HG03025 (cell line): ENCODE measurements around the gene CHAT.

Source experiments
- ATAC-seq: cut with Tn5 transposase; IDR thresholded peaks from one replicate; pipeline ENCODE4 v1.9.1; 2021; ENCODE audit warnings: mild to moderate bottlenecking, moderate library complexity; ENCODE audit not compliant: unreplicated experiment, low FRiP score

CHAT gene

DNA sequence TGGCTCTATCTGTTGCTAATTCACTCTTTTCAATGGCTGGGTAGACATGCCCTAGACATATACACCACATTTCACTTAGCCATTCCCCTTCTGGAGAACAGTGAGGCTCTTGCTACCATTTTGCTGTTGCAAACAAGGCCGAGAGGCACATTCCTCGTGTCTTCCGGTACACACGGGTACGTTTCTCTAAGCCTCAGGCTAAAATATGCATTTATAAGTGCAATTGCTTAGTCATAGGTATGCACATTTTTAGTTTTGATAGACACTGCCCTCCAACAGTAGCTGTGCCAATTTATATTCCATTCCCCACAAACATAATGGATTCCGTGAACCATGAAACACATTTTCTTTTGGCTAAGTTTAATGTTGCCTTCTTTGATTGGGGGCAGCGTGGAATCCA is 13.2 kb downstream of the CHAT start:
- ATAC-seq = no peak

DNA sequence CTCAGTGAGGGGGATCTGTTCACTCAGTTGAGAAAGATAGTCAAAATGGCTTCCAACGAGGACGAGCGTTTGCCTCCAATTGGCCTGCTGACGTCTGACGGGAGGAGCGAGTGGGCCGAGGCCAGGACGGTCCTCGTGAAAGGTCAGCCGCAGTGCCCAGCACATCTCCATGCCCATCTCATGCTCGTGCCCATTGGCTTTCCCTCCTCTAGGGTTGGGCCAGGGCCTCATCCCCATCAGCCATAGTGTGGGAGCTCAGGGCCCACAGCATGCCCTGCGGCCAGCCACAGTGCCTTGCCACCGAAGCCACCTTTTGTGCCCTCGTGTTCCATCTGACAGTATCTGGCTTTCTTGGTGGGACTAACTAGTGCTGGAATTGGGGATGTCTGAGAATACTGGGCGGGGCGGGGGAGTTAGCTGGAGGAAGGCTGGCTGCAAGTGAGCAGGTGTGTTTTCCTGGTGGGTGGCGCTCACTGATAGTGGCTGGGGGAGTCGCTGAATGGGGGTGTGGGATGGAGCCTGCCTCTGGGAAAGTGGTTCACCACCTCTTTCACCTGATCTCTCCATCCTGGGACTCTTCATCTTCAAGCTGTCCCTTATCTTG is 13.9 kb downstream of the CHAT start:
- no peak for ATAC-seq

DNA sequence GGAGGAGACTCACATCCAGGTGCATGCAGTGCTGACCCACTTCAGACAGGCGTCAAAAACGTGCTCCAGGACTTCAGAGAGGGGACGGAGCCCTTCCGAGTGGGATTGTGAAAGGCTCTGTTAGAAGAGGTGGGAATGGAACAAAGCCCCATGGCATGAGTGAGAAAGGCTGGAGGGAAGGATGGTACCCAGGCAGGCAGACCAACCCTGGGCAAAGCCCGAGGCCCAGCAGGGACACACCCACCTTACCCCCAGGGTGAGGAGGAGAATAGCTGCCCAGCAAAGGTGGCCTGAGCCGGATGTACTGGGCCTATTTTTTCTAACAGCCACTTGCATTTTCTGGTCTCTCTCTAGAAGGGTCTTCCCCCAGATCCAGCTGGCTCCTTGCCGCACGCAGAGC is 14.8 kb downstream of the CHAT start:
- ATAC-seq = no peak

DNA sequence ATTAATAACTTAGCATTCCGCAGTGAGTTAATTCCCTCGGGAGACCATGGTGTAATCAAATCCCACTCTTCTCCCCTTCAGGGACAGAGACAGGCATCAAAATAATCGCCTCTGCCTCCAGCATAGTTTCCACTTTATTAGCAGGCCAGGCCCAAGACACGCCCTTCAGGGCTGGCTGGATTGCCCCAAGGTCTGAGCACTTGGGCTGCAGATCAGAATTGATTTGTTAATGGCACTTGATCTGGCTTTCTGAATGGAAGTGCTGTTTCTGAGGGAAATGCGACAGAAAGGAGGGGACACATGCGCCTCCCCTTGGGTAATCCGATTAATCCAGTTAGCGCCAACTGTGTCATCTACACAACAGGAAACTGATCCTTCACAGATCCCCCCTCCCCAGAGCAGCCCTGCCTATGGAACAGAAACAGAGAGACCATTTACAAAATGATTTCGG is 15.6 kb downstream of the CHAT start:
- ATAC-seq = no peak

DNA sequence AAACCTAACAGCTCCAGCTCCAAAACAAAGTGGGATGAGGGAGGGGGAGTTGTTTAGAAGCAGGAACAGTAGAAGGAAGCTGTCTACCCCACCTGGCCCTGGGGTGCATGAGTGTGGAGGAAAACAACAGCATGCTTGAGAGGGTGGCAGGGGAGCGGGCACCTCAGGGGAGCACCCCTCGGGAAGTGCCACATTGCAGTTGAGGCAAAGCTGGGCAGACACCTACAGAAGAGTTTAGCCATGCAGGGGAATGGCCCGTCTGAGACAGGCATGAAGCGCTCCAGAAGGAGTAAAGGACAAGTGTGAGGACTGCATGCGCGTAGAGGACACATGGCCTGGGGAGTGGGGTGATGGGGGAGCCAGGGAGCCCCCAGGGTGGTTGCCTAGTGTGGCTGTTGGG is 18.1 kb downstream of the CHAT start:
- no peak for ATAC-seq

DNA sequence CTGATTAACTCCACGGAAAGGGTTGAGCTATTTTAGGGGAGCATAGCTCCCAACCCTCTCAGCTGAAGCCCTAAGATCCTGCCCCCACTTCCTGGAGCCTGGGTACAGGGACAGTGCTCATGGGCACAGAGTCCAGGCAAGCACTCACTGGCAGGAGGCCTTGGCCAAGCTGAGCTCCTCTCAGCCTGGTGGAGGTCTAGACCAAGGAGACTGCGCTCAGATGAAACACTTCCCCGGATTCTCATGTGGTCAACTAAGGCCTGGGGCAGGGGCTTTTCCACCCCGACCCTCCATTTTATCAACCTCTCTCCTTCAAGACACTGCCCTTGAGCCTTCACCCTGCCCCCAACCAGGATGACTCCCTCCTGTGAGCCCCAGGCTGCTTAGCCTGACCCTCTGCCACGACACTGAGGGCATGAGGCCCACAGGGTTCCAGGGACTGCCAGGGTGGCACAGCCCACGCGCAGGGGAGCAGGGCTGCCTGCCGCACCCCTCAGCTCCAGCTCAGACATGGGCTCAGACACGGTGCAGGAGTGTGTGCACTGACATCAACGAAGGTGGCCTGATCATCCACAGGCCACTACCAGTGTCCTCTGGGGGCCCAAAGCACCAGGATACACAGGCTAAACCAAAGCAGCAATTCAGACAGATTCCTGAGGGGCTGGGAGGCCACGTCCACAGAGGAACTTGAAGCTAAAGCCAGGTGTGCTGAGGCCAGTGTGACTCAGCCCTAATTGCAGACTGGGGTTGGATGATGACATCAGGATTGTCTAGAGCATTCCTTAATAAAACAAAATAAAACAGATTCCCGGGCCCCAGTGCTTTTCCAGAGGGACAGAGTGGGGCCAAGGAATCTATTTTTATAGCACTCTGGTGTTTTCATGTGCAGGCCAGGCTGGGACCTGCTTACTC is 18.8 kb downstream of the CHAT start:
- ATAC-seq = no peak

DNA sequence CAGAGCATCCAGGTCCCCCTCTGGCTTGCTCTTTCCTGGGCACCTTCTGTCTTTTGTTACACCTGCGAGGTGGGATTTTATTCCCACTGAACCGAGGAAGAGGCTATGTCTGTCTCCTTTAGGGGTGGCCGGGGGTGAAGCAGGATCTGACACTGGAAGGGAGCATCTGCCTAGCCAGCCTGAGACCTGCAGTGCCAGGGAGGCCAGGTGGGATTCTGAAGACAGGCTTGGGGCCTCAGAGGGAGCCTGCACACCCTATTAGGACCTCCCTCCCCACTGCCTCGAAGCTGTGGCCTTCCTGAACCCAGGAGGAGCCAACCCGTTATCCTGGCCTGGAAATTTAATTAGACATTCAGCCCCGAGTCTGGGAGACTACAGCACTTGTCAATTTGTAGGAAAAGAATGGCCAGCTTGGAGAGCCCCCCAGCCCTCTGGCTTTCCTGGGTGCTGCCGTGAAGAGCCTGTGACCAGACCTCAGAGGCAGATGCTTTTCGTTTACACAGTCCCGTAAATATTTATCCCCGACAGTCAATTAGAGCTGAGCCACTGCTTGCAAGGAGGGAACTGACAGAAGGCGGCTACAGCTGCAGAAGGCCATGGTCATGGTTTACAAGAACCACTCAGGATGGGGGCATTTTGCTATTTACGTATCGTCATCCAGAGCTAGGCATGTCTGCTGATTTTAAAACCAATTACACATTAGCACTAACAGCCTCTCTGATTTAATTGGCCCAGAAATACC is 19.7 kb downstream of the CHAT start:
- ATAC-seq = no peak

DNA sequence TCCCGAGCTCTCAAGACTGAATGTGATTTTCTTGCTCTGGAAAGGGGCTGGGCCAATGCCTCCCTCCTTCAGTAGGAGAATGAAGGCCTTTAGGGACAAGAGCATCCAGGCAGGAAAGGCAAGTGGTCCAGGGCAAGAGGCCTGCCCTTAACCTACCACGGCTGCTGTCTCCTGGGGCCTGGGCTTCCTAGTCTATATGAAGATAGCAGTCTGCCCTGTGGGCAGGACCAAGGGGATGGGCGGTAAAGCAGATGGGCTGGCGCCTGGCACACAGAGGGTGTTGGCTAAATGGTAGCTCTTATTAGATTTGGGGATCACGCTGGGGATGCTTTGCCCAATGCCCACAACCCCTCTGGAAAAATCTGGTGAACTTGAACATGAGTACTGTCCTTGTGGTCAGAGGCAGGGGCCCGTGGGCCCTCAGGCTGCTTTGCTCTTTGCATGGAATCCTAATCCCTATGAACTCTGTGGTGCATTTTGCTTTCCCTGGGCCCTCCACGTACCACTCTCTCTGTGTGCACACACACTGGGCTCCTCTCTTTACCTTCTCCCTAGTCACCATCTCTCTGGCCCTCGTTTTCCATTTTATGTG is 20.3 kb downstream of the CHAT start:
- no peak for ATAC-seq

DNA sequence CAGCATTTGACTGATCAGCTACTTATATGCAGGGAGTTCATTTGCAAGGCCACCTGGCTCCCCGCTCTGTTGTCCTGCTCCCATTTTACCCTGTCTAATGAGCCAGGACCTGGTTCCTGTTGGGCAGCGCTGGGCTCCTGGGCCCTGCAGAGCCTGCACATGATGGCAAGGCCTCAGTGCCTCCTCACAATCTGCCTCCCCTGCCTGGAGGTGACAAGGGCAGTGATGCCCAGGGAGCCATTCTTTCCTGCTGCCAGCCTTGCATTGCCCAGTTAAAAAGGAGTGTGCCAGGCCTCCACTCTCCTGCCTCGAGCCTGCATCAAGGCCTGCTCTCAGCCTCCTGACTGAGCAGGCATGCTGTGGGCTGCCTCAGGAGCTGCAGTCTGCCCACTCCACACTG is 28.5 kb downstream of the CHAT start:
- ATAC-seq = no peak

DNA sequence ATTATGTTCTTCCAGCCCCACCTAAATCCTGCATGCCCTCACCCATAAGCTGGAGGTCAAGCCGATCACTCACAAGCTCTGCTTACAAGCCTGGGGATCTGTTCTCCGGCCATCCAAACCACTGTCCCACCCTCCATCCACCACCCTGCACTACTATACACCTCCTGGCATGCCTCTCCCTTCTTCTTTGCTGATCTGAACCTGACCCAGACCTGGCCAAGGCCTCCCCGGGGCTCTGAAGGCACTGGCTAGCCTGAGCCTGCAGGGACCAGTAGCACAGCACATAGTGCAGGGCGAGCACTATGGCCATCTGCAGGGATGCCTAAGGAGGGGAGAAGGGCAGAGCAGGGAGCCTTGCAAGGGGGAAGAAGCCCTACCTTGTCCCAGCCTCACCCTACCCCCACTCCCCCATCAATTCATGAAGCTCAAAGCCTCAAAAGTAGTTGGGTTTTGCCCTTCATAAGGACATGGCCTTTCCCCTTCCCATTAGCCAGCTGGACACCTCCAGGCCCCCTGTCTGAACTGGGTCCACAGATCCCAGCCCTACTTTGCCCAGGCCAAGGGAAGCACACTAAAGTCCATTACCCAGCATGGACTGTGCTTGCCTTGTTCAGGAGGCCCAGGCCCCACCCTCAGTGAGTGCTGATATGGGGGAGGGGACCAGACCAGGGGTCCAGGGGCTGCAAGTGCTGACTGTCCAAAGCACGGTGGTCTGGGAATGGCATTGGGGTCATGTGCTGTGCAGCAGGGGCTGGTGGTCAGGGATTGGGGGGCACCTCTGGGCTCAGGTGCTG is 29.6 kb downstream of the CHAT start:
- ATAC-seq = no peak

DNA sequence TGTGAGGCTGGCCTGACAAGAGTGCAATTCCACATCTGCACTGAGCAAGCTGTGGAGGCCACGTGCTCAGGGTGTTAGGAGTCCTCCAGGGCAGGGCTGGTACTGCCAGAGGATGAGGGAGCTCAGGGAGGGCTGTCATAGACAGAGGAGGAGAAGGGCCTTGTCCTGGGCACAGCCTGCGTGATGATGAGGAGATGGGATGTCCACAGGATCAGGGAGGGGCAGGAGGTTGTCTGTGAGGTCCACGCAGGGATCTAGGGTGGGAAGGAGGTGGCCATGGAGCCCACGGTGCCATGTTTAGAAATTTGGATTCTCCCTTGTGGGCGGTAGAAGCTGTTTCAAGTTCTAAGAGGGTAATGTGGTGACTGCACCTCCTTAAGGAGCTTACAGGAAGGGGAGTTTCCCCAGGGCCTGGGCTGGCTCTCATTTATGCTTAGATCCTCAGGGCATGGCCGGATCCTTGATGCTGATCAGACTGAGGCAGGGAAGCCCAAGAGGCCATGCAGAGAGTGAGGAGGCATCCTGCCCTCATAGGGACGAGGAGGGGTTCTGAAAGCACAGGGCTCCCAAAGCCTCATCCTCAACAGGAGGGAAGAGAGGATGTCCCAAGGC is 30.3 kb downstream of the CHAT start:
- no peak for ATAC-seq

DNA sequence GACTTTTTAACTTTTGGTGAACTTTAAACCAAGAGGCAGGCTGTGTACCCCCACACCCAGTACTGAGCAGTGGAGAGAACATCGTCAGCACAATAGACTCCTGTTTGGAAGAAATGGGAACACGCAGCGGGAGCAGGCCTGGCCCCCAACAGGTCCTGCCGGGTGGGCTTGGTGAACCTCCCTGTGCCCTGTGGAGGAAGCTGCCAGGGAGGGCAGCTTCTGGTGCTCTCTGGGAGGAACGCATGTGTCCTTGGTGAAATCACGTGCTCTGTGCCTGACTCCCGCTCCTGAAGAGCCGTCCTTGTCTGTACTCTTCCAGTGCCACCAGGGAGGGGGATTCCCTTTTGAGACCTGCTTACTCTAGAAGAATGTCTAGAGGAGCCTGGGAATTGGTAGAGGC is 31.6 kb downstream of the CHAT start:
- no peak for ATAC-seq

DNA sequence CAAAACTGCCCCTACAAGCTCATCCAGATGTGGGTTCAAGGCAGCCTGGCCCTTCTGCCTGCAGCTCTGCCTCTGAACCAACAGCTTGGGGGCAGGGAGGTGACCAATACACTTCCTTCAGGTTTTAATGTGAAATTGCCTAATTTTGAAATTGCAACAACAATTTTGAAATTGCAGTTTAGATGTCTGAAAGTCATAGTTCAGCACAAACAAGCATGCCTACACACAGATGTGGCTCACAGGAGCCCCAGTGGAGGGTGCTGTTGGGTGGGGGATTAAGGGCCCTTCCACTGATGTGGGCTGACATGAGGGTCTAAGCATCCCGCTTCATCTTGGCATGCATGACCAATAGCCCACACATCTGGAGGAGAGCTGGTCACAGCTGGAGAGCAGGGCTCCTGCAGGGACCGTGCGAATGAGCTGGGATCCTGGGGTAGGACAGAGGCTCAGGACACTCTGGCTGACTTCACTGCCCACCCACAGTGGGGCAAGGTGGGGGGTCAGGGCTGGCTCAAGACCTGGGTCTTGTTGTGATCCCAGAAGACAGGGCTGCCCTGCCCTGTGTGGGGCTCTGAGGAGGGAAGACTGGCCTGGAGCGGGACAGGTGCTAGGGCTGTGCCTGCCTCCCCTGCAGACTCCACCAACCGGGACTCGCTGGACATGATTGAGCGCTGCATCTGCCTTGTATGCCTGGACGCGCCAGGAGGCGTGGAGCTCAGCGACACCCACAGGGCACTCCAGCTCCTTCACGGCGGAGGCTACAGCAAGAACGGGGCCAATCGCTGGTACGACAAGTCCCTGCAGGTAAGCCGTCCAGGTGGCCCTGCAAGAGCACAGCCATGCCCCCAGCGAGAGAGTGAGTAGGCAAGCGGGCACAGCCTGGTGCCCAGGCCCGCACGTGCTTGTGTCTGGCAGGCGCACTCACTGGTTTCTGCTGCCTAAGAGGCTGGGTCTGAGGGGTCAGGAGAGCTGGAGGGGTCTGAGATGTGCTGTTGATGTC is 32.3 kb downstream of the CHAT start:
- no peak for ATAC-seq

DNA sequence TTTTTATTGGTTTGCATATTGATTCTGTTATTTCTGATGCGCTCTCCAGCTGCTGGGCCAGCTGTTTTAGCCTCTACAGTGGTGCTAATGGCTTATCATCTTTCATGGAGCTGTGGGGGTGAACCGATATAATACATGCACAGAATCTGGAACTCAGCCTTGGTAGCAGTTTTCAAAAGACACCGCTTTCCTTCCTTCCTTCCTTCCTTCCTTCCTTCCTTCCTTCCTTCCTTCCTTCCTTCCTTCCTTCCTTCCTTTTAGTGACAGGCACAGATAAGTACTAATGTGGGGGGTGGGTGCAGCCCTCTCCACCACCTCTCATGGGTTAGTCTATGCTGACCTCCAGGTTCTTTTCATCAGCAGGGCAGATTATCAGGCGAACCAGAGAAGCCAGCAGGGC is 33.7 kb downstream of the CHAT start:
- ATAC-seq = no peak

DNA sequence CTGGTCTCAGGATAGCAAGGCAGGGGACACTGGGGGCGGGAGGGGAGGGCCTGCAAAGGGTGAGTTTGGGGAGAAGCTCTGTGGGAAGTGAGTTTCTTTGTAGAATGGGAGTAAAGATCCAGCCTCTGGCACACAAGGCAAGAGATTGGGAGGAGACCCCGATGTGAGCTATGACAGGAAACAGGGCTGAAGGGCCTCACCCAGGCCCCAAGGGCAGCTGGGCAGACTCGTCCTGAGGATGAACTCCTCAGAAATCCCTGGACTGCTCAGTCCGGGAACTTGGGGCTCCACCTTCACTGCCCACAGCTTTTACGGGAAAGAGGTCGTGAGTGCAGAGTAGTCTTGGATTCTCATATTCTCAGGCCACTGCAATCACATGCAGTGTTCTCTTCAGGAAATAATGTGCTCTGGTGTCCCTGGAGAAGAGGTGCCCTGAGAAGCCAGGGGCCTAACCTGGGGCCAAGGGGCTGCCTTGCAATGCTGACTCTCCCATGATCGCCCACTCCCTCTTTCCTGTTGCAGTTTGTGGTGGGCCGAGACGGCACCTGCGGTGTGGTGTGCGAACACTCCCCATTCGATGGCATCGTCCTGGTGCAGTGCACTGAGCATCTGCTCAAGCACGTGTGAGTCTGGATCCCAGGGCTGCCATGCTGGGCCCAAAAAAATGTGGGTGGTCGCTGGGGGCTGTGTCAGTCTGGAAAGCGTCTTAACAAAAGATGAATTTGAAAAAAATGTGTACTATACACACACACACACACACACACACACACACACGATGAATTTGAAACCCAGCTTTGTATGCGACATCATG is 34.4 kb downstream of the CHAT start:
- no peak for ATAC-seq

DNA sequence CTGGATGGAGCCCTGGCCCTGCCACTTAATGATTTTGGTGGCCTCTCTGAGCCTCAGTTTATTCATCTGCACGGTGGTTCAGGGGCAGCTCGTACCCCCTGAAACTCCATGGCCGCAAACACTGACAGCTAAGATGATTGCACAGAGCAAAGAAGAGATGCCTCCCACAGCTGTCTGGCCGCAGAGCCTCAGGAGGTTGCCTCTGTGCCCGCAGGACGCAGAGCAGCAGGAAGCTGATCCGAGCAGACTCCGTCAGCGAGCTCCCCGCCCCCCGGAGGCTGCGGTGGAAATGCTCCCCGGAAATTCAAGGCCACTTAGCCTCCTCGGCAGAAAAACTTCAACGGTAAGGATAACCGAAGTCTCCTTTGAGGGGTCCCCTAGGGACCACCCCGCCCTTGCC is 35.5 kb downstream of the CHAT start:
- ATAC-seq = no peak

DNA sequence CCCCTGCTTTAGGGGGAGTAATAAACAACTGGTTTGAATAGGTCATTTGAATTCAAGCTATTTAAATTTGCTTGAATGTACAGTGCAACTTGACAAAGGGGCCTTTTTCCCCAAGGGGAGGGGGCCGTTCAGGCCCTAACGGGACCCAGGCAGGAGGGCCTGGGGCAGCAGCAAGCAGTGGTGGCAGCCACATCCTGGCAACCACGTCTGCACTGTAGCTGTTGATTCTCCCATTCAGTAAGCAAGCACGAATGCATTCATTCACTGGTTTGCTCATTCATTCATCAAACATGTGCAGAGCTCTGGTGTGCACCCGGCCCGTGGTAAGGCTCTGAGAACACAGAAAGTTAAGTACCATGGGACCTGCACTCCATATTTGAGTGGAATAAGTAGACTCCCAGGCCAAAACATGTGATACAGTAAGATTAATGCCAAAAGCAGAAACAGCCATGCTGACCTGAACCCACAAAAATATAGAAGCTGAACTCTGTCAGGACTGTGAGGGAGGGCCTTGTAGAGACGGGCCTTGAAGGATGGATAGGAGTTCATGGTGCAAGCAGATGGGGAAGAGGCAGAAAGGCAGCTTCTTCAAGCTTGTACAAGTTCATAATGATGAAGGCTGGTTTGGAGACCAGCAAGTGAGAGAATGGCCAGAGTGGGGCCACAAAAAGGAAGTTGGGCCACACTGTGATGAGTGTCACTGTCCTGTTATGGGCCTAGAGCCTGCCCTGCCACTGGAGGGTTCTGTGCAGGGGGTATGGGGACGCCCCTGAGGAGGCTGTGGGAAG is 36.3 kb downstream of the CHAT start:
- ATAC-seq = no peak
